K562 (cell line): ENCODE results near the gene TAF1B. TPM values are rescaled to one million over a fixed set of nuclear protein-coding genes. Genes with fewer than 3 reads are reported as not detected.

Experiments
- ARID3B ChIP-seq: fragments of 250-450 bp; sonication (Bioruptor Pico); IDR thresholded peaks from 2 replicates; pipeline ENCODE4 v1.4.0; 2020; ENCODE audit warnings: borderline replicate concordance
- ATF4 ChIP-seq: fragments of 450-650 bp; formaldehyde crosslinking; IDR thresholded peaks from 2 replicates; pipeline ENCODE4 v1.4.0; 2022; ENCODE audit warnings: mild to moderate bottlenecking, moderate library complexity
- BHLHE40 ChIP-seq: IDR thresholded peaks from 2 replicates; pipeline ENCODE4 v1.6.1; 2011; ENCODE audit warnings: low read length, improper control_type of control experiment
- CHCHD3 ChIP-seq: fragments of 250-450 bp; sonication (Bioruptor Pico); IDR thresholded peaks from 2 replicates; pipeline ENCODE4 v2.1.2; 2022; ENCODE audit warnings: mild to moderate bottlenecking
- CTBP1 ChIP-seq: fragments of 450-650 bp; IDR thresholded peaks from 2 replicates; pipeline ENCODE4 v1.6.1; 2016; ENCODE audit warnings: borderline replicate concordance
- CTCFL ChIP-seq: IDR thresholded peaks from 2 replicates; pipeline ENCODE4 v1.6.1; 2011; ENCODE audit warnings: borderline replicate concordance, low read depth, mild to moderate bottlenecking, moderate library complexity, low read length; ENCODE audit not compliant: insufficient read depth, poor library complexity, severe bottlenecking
- FOXK1 ChIP-seq: sonication (generic); formaldehyde crosslinking; IDR thresholded peaks from 2 replicates; pipeline ENCODE4 v1.8.0; 2022; ENCODE audit warnings: missing genetic modification reagents, mild to moderate bottlenecking, borderline replicate concordance
- FUS ChIP-seq: fragments of 200-400 bp; formaldehyde crosslinking; optimal IDR thresholded peaks from 2 replicates; pipeline ENCODE3; 2017; ENCODE audit warnings: low read depth, low read length
- HSF4 ChIP-seq: fragments of 250-450 bp; sonication (Bioruptor Pico); IDR thresholded peaks from 2 replicates; pipeline ENCODE4 v2.1.2; 2022; ENCODE audit warnings: mild to moderate bottlenecking, moderate library complexity, borderline replicate concordance
- ILK ChIP-seq: fragments of 450-650 bp; IDR thresholded peaks from 2 replicates; pipeline ENCODE4 v1.6.1; 2016; ENCODE audit warnings: missing genetic modification characterization, low read depth, mild to moderate bottlenecking, missing compliant biosample characterization, moderate library complexity, borderline replicate concordance
- KLF10 ChIP-seq: fragments of 250-450 bp; sonication (Bioruptor Pico); IDR thresholded peaks from 2 replicates; pipeline ENCODE4 v1.6.1; 2021; ENCODE audit warnings: matching md5 sums
- MAZ ChIP-seq, 2 experiments: fragments of 450-650 bp in 1 of 2; sonication (generic) in 1 of 2; formaldehyde crosslinking; IDR thresholded peaks in 1 of 2; conservative IDR thresholded peaks in 1 of 2; 2 replicates each; pipeline versions ENCODE4 v1.4.0 to v1.5.0; 2020; ENCODE audit warnings: mild to moderate bottlenecking in 1 of 2, missing genetic modification reagents in 1 of 2
- MTF1 ChIP-seq: fragments of 250-450 bp; sonication (Bioruptor Pico); IDR thresholded peaks from 2 replicates; pipeline ENCODE4 v1.9.0; 2021; ENCODE audit warnings: moderate library complexity, mild to moderate bottlenecking, inconsistent platforms, borderline replicate concordance
- NFXL1 ChIP-seq: fragments of 450-650 bp; formaldehyde crosslinking; IDR thresholded peaks from 2 replicates; pipeline ENCODE4 v1.4.0; 2021; ENCODE audit warnings: mild to moderate bottlenecking
- PPARD ChIP-seq: fragments of 250-450 bp; sonication (Bioruptor Pico); IDR thresholded peaks from 2 replicates; pipeline ENCODE4 v1.8.0; 2022; ENCODE audit warnings: inconsistent platforms, mild to moderate bottlenecking, moderate library complexity
- RAD21 ChIP-seq, 2 experiments: fragments of 250-450 bp in 1 of 2; fragments of 450-650 bp in 1 of 2; sonication (Bioruptor Pico) in 1 of 2; formaldehyde crosslinking in 1 of 2; IDR thresholded peaks in 1 of 2; conservative IDR thresholded peaks in 1 of 2; 2 replicates each; pipeline versions ENCODE4 v1.4.0 to v1.8.0; 2020 to 2022; ENCODE audit warnings: mild to moderate bottlenecking in 2 of 2, moderate library complexity in 1 of 2
- TAF1 ChIP-seq: IDR thresholded peaks from 2 replicates; pipeline ENCODE4 v1.6.1; 2011; ENCODE audit warnings: mild to moderate bottlenecking, low read length, moderate library complexity; ENCODE audit not compliant: insufficient read depth, control insufficient read depth, severe bottlenecking; ENCODE audit errors: extremely low read depth
- ZBTB9 ChIP-seq: fragments of 450-650 bp; formaldehyde crosslinking; IDR thresholded peaks from 2 replicates; pipeline ENCODE4 v1.4.0; 2020; ENCODE audit warnings: mild to moderate bottlenecking, moderate library complexity
- ZNF224 ChIP-seq: sonication (generic); formaldehyde crosslinking; IDR thresholded peaks from 2 replicates; pipeline ENCODE4 v1.8.0; 2022; ENCODE audit warnings: mild to moderate bottlenecking, missing genetic modification reagents
- ZNF384 ChIP-seq: IDR thresholded peaks from 2 replicates; pipeline ENCODE4 v1.6.1; 2012; ENCODE audit warnings: low read depth, low read length, improper control_type of control experiment
- polyA plus RNA-seq, 8 experiments: library from polyadenylated mRNA; depleted of rRNA in 4 of 8; stranded (reverse) in 5 of 8; unstranded in 3 of 8; fragments of >200 nt; fragmentation: Nextera tagmentation in 2 of 8; fragmentation: Illumina TruSeq in 1 of 8; extraction: Ambion mirVana in 2 of 8; extraction: Trizol in 1 of 8; gene quantifications; 2 replicates each; pipeline versions ENCODE4 v1.2.1 to v1.2.3, GENCODE V29; 2011 to 2014; ENCODE audit warnings: inconsistent platforms in 1 of 8, missing spikeins in 1 of 8
- total RNA-seq, 7 experiments: library from RNA; depleted of rRNA in 6 of 7; stranded (reverse); fragments of >200 nt in 6 of 7; fragmentation: Illumina TruSeq in 2 of 7; extraction: Trizol in 2 of 7; gene quantifications; 2 replicates each; pipeline versions ENCODE4 v1.2.1 to v1.2.3, GENCODE V29; 2011 to 2021; ENCODE audit warnings: low replicate concordance in 1 of 7

The TAF1B gene
- total and polyA plus RNA-seq, 9 of the 15 experiments (the other 6 are each of a cell fraction or from before 2014, with no cell fraction given): 8.8 to 25.1 (median 17.3) TPM

GRCh38 chr2:9813312-9814128, 29.8 kb upstream of the TAF1B start (continued):
- TF ChIP-seq CHCHD3 (no peak), NFXL1 (no peak), FUS (no peak), PPARD (CRISPR knock-in tag) (no peak), HSF4 (no peak), FOXK1 (CRISPR knock-in tag) (no peak), ILK (tag) (no peak), BHLHE40 (peak; percentile 39; the same call in 1 of the 2 replicates), CTBP1 (peak; percentile 59), ZBTB9 (no peak), RAD21 (CRISPR knock-in tag; conservative IDR thresholded peaks at IDR 0.05 in 1 of 2, IDR thresholded peaks at IDR 0.05 in 1 of 2) (peak; percentile 77 to 93), MTF1 (CRISPR knock-in tag) (no peak), TAF1 (no peak), ZNF384 (no peak), ARID3B (no peak), CTCFL (peak; percentile 16), ATF4 (CRISPR knock-in tag) (no peak), MAZ (CRISPR knock-in tag; conservative IDR thresholded peaks at IDR 0.05 in 1 of 2, IDR thresholded peaks at IDR 0.05 in 1 of 2) (peak; percentile 69 to 90), KLF10 (no peak), ZNF224 (CRISPR knock-in tag) (no peak)
